DND-41 (cell line): ENCODE results near the gene SLC26A2.

Experiments used
- CTCF ChIP-seq: IDR thresholded peaks from 2 replicates; pipeline ENCODE4 v1.5.1; 2012; ENCODE audit warnings: borderline replicate concordance, low read length, moderate library complexity, mild to moderate bottlenecking; ENCODE audit not compliant: poor library complexity, severe bottlenecking; ENCODE audit errors: extremely low read depth
- EZH2 ChIP-seq: IDR thresholded peaks from 3 replicates; pipeline ENCODE4 v1.6.1; 2012; ENCODE audit warnings: borderline replicate concordance, low read depth, mild to moderate bottlenecking, moderate library complexity, low read length, inconsistent platforms; ENCODE audit not compliant: severe bottlenecking

- TF ChIP-seq EZH2 (no peak), CTCF (no peak)
These were observed 27.9 kb upstream of the SLC26A2 start for GRCh38 chr5:149932445-149933350.
